Right ventricle myocardium inferior (tissue), 1 donor: Measurements from ENCODE around the gene COL24A1. TPM values are rescaled to one million over a fixed set of nuclear protein-coding genes. Genes with fewer than 3 reads are reported as not detected.

Experiments
- ATAC-seq: fragments of 200-7000 bp; cut with Tn5 transposase; one replicate; pipeline ENCODE4 v1.9.1; 2020; ENCODE audit warnings: mild to moderate bottlenecking, moderate library complexity
- DNase-seq: peaks from one replicate; pipeline ENCODE4 v3.0.0; 2021; ENCODE audit errors: missing footprints
- intact Hi-C: fragments of 100-400 bp; cut with DNase I; formaldehyde crosslinking; loops from one replicate; pipeline ENCODE4 v1.11.0; 2022
- long read RNA-seq: library from polyadenylated mRNA; unstranded; transcript quantifications from one replicate; pipeline ENCODE4 v2.0.0, GENCODE V29; 2021
- total RNA-seq: library from RNA; stranded (reverse); fragmentation: NEBNext Ultra II Directional; extraction: Animal tissue kit (Norgen Biotek cat#: 25700); gene quantifications from one replicate; pipeline ENCODE4 v1.2.1, GENCODE V29; 2021
- donor health status: DM: no; HTN: yes; CAD: no; lungs with severe emphysema.

Gene COL24A1
- total RNA-seq = 1.6 TPM
- long read RNA-seq = 0 reads

DNA sequence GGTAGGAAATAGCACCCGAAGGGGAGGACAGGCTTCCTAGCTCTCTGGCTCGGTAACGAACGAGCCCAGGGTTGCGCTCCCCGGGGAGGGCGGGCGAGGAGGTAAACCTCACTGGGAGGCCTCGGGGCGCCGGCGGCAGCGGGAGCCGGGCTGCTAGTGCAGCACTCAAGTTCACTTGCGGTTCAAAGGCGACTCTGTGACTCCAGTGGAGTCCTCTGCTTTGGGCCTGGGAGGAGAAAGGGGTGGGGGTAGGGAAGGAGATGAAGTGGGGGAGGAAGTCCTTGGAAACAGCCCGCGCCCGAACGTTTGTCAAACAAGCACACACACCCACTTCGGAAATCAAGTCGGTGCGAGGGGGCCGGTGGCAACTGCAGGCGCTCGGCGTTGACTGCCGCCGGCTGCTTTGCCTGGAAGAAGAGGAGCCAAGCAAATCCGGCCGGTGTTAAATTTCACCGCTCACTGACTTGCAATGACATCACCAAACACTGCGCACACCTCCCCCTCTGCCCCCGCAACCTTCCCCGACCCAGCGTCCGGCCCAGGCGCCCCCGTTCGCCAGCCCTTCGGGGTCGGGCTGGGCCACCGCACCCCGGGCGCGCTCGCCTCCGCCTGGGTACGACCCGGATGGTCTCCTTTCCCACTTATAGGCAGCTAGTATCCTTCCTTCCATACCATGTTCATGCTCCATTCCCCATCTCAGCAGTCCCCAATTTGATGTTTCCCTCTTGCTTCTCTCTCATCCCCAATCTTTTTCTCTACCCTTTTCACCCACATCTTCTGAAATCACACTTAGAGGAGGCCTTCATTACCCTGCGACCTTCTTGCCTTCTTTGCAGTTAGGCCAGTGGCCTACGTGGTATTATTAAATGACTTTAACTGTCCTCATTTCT, at the start of gene COL24A1:
TSS of gene COL24A1 (minus strand) at position 207 of the 890 bp plus-strand sequence. CDS start 376 bp downstream, outside the sequence.
- intact Hi-C loops = no loop called here
- ATAC-seq (peak; percentile 61), DNase-seq (peak; percentile 73)

GRCh38 chr1:86205741-86206140, 49.2 kb upstream of the COL24A1 start:
- intact Hi-C loops = no loop called here
- DNase-seq = no peak
- no peak for ATAC-seq

DNA sequence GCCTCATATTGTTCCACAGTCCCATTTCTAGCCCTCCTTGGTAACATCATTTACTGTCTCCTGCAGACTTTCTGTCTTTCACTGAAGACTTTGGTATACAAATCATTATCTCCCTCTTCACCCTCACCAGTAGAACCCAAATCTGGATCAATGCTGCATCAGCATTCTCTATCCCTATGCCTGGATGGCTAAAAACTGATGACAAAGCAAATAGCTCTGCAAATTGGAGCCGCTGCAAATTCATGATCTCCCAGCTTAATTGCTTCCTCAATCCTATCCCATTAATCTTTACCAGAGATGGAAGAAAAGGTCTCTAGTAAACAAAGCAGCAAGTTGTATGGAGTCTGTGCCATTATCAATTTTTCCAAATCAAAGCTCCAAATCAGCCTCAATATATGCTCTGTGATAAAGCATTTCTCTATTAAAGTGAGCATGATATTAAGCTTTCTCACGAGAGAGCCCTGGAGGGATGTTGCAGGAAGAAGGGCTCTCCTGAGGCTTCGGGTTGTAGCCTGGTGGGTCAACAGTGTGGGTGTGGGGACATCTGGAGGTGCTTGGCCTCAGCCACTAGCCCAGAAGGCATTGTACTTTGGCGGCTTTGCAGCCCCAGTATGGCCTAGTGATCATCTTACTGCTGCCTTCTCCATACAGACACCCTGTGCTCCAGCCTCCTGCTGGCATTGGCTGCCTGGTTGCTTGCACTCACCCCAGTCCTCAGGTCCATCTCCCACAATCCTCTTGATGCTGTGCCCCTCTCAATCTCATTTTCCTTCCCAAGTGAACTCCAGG, 46.2 kb upstream of the COL24A1 start:
- ATAC-seq (no peak), DNase-seq (no peak)

GRCh38 chr1:86201311-86201710, 44.7 kb upstream of the COL24A1 start:
- DNase-seq (no peak), ATAC-seq (no peak)
- intact Hi-C loops = no loop called here

More for the DNA sequence above, 46.2 kb upstream of the COL24A1 start:
- intact Hi-C loops = no loop called here

GRCh38 chr1:86200901-86201300, 44.3 kb upstream of the COL24A1 start:
- DNase-seq = no peak
- no peak for ATAC-seq
- intact Hi-C loops = no loop called here

DNA sequence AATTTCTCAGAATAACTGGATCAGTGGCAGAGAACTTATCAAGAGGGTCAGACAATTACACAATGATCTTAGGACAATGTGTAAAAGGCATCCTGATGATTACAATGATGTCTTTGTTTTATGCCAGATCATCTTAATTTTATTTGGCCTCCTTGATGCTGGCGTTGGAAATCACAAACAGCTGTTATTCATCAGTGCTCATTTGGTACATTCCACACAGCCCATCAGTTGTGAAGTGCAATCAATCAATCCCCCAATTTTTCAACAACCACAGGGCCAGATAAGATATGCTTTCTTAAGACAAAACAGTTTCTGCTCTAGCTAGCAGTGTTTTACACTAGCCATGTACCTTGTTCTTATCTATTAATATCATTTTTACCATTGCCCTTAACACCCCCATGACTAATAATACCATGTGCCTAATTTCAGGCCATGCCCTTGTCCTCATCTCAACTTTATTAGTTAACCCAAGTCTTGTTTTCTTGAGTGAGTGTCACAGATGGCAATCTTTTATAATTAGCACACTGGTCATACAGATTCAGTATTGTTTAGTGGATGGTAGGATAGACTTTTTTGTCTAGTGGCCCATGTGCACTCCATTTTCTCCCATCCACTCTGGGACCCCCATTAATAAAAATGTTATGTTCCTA, 40.8 kb upstream of the COL24A1 start:
- intact Hi-C loops = no loop called here
- no peak for DNase-seq
- peak; percentile 76 for ATAC-seq

DNA sequence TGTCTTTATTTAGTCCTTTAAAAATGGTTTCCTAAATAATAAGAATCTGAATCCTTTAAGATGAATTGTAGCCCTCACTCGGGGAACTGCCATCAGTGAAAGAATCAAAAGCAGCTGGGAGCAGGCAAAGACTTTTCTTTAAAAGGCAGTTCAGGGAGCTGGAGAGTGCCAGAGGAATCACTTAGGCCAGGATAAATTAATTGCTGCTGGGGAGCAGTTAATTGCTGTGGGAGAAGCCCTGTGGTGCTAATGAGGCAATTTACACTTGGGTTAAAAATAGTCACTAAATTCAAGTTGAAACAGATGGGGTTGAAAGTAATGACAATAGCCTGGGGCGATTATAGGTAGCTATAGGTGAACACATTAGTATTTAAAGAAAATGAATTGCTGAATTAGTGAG, 38.7 kb upstream of the COL24A1 start:
- ATAC-seq = no peak
- no peak for DNase-seq
- intact Hi-C loops = no loop called here

GRCh38 chr1:86194491-86195034, 38.0 kb upstream of the COL24A1 start:
- intact Hi-C loops = no loop called here
- ATAC-seq = no peak
- DNase-seq = no peak

GRCh38 chr1:86192417-86192816, 35.8 kb upstream of the COL24A1 start:
- no peak for DNase-seq
- intact Hi-C loops = no loop called here

DNA sequence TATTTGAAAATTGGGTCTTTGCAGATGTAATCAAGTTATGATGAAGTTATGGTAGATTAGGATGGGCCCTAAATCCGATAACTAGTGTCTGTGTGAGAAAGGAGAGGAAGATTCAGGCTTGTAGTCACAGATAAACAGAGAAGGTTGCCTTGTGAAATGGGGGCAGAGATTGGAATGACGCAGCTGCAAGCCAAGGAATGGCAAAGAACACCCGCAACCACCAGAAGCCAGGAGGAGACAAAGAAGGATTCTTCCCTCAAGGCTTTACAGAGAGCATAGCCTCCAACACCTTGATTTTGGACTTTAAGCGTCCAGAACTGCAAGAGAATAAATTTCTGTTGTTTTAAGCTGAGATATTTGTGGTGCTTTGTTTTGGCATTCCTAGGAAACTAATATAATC, 35.4 kb upstream of the COL24A1 start:
- ATAC-seq (no peak), DNase-seq (no peak)
- intact Hi-C loops = no loop called here

More at GRCh38 chr1:86192417-86192816, 35.8 kb upstream of the COL24A1 start:
- no peak for ATAC-seq

- no peak for DNase-seq
- intact Hi-C loops = no loop called here
- no peak for ATAC-seq
Observed at GRCh38 chr1:86190873-86191272, 34.3 kb upstream of the COL24A1 start.

GRCh38 chr1:86184426-86184825, 27.9 kb upstream of the COL24A1 start:
- DNase-seq (no peak), ATAC-seq (peak; percentile 74)
- intact Hi-C loops = no loop called here

GRCh38 chr1:86183810-86184209, 27.2 kb upstream of the COL24A1 start:
- intact Hi-C loops = no loop called here
- ATAC-seq (peak; percentile 80), DNase-seq (no peak)

GRCh38 chr1:86176226-86176625, 19.7 kb upstream of the COL24A1 start:
- no peak for DNase-seq
- ATAC-seq = no peak
- intact Hi-C loops = no loop called here

- ATAC-seq = no peak
Observed at GRCh38 chr1:86175756-86176155, 19.2 kb upstream of the COL24A1 start.

DNA sequence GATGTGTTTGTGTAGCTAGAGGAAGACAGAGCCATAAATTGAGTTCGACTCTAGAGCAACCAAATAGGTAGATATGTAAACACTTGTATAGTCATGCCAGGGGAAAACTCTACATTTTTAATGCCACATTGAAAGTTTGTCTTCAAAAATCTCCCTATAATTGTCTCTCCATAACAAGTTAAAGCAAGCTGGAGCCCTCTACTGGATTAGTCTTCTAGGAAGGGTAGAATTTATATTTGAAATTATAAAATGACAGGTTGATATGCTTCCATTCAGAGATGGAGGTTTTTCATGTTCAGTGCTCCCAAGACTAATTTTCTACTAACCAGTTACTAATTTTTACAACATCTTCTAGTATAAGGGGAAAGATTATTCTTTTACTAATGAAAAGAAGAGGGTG, 13.1 kb upstream of the COL24A1 start:
- intact Hi-C loops = no loop called here
- ATAC-seq = no peak
- DNase-seq = no peak

More at GRCh38 chr1:86175756-86176155, 19.2 kb upstream of the COL24A1 start:
- intact Hi-C loops = no loop called here
- no peak for DNase-seq

DNA sequence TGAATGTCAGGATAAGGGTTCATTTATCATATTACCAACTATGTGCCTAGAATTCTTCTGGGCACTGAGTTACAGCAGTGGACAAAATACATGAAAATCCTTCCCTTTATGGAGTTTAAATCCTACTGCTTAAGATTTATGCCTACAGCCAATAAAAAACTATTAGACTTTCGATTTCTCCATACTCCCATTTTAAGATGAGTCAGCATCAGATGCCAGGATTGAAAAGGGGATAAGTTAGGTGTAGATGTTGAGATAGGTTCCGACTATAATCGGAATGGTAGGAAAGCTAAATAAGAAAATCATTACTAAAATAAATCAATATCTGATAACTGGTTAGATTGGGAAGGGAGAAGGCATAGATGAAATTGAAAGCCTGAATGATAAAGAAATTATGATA, 3.2 kb upstream of the COL24A1 start:
- intact Hi-C loops = no loop called here
- no peak for DNase-seq
- ATAC-seq = no peak

GRCh38 chr1:86155807-86156565, 586 bp downstream of the COL24A1 start:
- ATAC-seq = peak; percentile 53
- intact Hi-C loops = no loop called here
- DNase-seq = peak; percentile 63
